ENCODE data around the gene PLXDC2. TPM values are rescaled to one million over a fixed set of nuclear protein-coding genes. Genes with fewer than 3 reads are reported as not detected.

PLXDC2 gene
- total and polyA plus RNA-seq, 11 donors, result 3.4 to 36.4 (median 17.1) TPM

DNA sequence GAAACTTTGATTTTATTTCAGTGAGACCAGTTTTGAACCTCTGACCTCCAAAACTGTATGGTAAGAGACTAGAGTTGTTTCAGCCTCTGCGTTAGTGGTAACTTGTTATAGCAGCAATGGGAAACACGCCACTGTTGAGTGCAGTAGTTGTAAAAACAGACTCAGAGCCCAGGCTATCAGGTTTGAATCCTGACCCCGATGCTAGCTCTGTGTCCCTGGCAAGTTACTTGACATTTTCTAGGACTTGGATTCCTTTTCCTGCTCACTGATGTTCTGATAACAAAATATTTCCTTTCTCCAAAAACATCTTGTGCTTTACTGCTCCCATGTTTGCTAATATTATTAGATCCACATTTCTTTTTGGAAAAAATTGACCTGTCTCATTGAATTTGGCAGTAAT is 131.0 kb downstream of the PLXDC2 start:
- intact Hi-C loops (cut with DNase I), result loop anchor here in 6 of 10 donors (5.0 to 10.0 kb wide), 2 partner anchors 122 to 130 kb away; partner anchors contain the start of gene PLXDC2 (in 4 of the 6)

DNA sequence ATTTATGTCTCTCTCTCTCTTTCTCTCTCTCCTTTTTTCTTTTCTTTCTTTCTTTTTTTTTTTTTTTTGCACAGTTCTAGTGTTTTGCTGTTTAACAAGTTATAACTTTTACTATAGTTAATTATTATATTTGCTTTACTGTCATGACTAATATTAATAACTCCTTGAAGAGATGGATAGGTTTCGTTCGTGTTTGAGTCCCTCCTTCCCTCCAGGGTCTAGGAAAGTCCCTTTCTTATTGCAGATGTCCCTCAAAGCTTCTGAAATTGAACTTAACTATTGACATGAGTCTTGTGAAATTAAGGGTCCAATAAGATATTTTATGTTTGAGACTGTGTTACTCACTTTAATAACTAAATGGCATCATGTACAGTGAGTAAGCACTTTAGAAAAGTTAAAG is 131.4 kb downstream of the PLXDC2 start:
- DNase-seq (no peak), ATAC-seq (no peak)
- WGBS, 4 donors, result 51 to 65% (median 54%) methylated on average over 2 of the region's 2 CpGs
- H3K4me3 ChIP-seq, result no peak overlapping the region
- H3K27me3 ChIP-seq, result no peaks in the 10 kb centered on the region
- H3K4me1 ChIP-seq, result peaks cover 0 to 53% (median 40%) of the 10 kb centered on the region in 12 donors
- H3K9me3 ChIP-seq, result peaks cover 0 to 5% (median 0%) of the 10 kb centered on the region in 12 donors
- intact Hi-C loops (cut with DNase I), result loop anchor here in 6 of 10 donors (5.0 to 10.0 kb wide), 2 partner anchors 123 to 130 kb away; partner anchors contain the start of gene PLXDC2 (in 4 of the 6)
- no peaks in the 10 kb centered on the region for H3K36me3 ChIP-seq
- TF ChIP-seq, protein P1, sequence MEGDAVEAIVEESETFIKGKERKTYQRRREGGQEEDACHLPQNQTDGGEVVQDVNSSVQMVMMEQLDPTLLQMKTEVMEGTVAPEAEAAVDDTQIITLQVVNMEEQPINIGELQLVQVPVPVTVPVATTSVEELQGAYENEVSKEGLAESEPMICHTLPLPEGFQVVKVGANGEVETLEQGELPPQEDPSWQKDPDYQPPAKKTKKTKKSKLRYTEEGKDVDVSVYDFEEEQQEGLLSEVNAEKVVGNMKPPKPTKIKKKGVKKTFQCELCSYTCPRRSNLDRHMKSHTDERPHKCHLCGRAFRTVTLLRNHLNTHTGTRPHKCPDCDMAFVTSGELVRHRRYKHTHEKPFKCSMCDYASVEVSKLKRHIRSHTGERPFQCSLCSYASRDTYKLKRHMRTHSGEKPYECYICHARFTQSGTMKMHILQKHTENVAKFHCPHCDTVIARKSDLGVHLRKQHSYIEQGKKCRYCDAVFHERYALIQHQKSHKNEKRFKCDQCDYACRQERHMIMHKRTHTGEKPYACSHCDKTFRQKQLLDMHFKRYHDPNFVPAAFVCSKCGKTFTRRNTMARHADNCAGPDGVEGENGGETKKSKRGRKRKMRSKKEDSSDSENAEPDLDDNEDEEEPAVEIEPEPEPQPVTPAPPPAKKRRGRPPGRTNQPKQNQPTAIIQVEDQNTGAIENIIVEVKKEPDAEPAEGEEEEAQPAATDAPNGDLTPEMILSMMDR (IDR thresholded peaks at IDR 0.05), result no peak
- no peak for TF ChIP-seq POLR2A (IDR thresholded peaks at IDR 0.05)
- peak overlapping the region in 10 of 12 donors; percentile 26 to 70 (median 38) for H3K27ac ChIP-seq

More for the DNA sequence above, 131.0 kb downstream of the PLXDC2 start:
- Histone ChIP-seq H3K9me3 (peaks cover 0 to 5% (median 0%) of the 10 kb centered on the region in 12 donors), H3K4me3 (no peak overlapping the region), H3K27me3 (no peaks in the 10 kb centered on the region), H3K36me3 (no peaks in the 10 kb centered on the region), H3K4me1 (peaks cover 0 to 51% (median 35%) of the 10 kb centered on the region in 12 donors), H3K27ac (peak overlapping the region; percentile 10 to 70 (median 54))
- TF ChIP-seq, protein P1 (IDR thresholded peaks at IDR 0.05), result no peak
- TF ChIP-seq POLR2A (IDR thresholded peaks at IDR 0.05), result no peak
- WGBS, 4 donors, result 24 to 34% (median 28%) methylated on average over 3 of the region's 3 CpGs
- ATAC-seq, result peak; percentile 41 to 81 (median 70)
- DNase-seq, result no peak

DNA sequence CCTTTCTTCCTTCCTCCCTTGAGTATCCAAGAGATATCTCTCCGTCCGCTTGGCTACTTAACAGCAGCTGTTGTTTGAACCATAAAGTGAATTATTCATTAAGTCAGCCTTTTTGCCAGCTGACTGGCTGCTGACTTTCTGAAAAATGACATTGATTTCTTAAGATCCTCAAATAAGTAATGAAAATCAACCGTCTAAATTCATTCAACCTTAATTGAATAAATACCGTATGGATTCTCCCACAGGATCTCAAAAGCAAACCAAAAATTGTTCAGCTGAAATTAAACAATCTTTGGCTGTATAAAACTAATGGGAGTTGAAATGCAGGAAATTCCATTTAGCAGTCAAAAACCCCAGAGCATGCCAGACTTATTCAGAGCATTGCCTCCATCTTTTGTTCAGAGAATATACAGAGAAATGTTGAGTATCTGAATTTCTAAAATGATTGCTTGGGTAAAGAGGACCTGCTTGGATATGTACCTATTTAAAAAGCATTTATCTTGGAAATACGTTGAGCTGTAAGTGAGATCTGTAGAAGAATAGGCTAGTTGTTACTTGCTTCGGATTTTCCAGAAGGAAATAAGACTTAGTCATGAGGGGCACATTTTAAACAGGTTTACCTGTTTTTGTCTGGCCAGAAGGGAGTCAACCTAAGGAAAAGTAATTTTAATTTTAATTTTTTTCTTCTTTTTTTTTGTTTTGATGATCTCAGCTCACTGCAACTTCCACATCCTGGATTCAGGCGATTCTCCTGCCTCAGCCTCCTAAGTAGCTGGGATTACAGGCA is 136.2 kb downstream of the PLXDC2 start:
- H3K27ac ChIP-seq, result peak overlapping the region in 10 of 12 donors; percentile 3 to 64 (median 33)
- no peak for TF ChIP-seq POLR2A (IDR thresholded peaks at IDR 0.05)
- TF ChIP-seq, protein P1 (IDR thresholded peaks at IDR 0.05), result no peak
- peaks cover 0 to 5% (median 0%) of the 10 kb centered on the region in 12 donors for H3K9me3 ChIP-seq

DNA sequence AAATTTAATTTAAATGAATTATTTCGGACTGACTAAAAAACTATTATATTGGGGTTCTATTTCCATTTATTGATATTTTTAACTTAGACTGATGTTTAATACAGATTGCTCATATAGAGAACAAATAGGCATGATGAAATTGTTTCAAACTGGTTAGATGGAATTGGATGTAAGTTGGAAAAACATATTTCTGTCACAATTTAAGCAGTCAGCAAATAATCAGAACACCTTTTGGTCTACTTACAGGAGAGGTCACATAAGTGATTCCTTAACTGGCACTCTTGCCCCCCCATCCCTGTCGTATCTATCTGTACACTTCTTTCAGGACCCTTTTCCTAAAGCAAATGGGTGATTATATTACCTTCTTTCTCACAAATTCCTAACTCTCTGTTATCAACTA is 138.4 kb downstream of the PLXDC2 start:
- Histone ChIP-seq H3K4me3 (no peak overlapping the region), H3K27me3 (no peaks in the 10 kb centered on the region), H3K4me1 (peaks cover 0 to 44% (median 18%) of the 10 kb centered on the region in 12 donors), H3K27ac (no peak overlapping the region), H3K36me3 (no peaks in the 10 kb centered on the region), H3K9me3 (peaks cover 0 to 5% (median 0%) of the 10 kb centered on the region in 12 donors)
- ATAC-seq (no peak), DNase-seq (no peak)
- intact Hi-C loops (cut with DNase I), result loop anchor here in 3 of 10 donors (10.0 kb wide), 2 partner anchors 50 to 130 kb away; no protein-coding TSS in a partner anchor
- 95 to 98% (median 96%) methylated on average over 2 of the region's 2 CpGs for WGBS, 4 donors
- TF ChIP-seq POLR2A (IDR thresholded peaks at IDR 0.05), result no peak
- TF ChIP-seq, protein P1 (IDR thresholded peaks at IDR 0.05), result no peak

More for the DNA sequence above, 136.2 kb downstream of the PLXDC2 start:
- 50 to 58% (median 54%) methylated on average over 7 of the region's 7 CpGs for WGBS, 4 donors
- no peak overlapping the region for H3K4me3 ChIP-seq
- H3K27me3 ChIP-seq, result no peaks in the 10 kb centered on the region
- intact Hi-C loops (cut with DNase I), result loop anchor here in 3 of 10 donors (10.0 kb wide), 2 partner anchors 52 to 128 kb away; no protein-coding TSS in a partner anchor
- H3K4me1 ChIP-seq, result peaks cover 0 to 39% (median 26%) of the 10 kb centered on the region in 12 donors
- DNase-seq (no peak), ATAC-seq (peak in 1 of 4 donors; percentile 47)
- no peaks in the 10 kb centered on the region for H3K36me3 ChIP-seq

Measured in heart left ventricle (tissue), 16 donors.